HepG2 (cell line): Measurements from ENCODE around the gene PTBP2. TPM values are rescaled to one million over a fixed set of nuclear protein-coding genes. Genes with fewer than 3 reads are reported as not detected.

Experiments used
- ATAC-seq: fragments of 200-7000 bp; cut with Tn5 transposase; 3 replicates; pipeline ENCODE4 v1.9.1; 2020; ENCODE audit warnings: mild to moderate bottlenecking, moderate library complexity
- BruUV-seq: library from RNA; stranded (reverse); fragments of 400-500 nt; replicated peaks from 2 replicates; lab custom pipeline; 2021; lab: Mats Ljungman, UMichigan
- CTCF ChIA-PET: fragments of 300-600 bp; formaldehyde crosslinking; extraction: SDS; loops from one replicate; lab custom pipeline; 2021; ENCODE audit warnings: low total read pairs, inconsistent platforms, low intra/inter-chr PET ratio; lab: Yijun Ruan, JAX
- POLR2A ChIA-PET: fragments of 350-600 bp; sonication (Branson Sonifier 250); formaldehyde crosslinking; loops from one replicate; lab custom pipeline; 2020; ENCODE audit warnings: antibody characterized with exemption, inconsistent platforms; lab: Yijun Ruan, JAX
- DNase-seq: peaks from one replicate; pipeline ENCODE4 v3.0.0-alpha.2; 2015; ENCODE audit warnings: low spot score
- FAIRE-seq: peaks from 3 replicates; lab custom pipeline; 2011; peaks lifted over from hg19 to GRCh38; lab: Jason Lieb, UNC
- H2AFZ ChIP-seq: one replicate; pipeline ENCODE4 v1.6.1; 2011; ENCODE audit warnings: low read length, inconsistent platforms
- H3K27ac ChIP-seq: fragments of 300-600 bp; 3 replicates; pipeline ENCODE4 v1.8.0; 2011; ENCODE audit warnings: mixed run types, mild to moderate bottlenecking, mixed read lengths, low read length, inconsistent platforms; ENCODE audit not compliant: insufficient read depth; ENCODE audit errors: extremely low read length
- H3K27me3 ChIP-seq, 2 experiments: fragments of 200-600 bp in 1 of 2; 2 replicates in 1 of 2; 3 replicates in 1 of 2; pipeline versions ENCODE4 v1.6.0 to v1.8.0; 2011; ENCODE audit warnings: low read length in 2 of 2, mild to moderate bottlenecking in 2 of 2, moderate library complexity in 2 of 2, inconsistent platforms in 1 of 2; ENCODE audit not compliant: insufficient read depth in 2 of 2, control insufficient read depth in 1 of 2
- H3K36me3 ChIP-seq, 2 experiments: fragments of 200-600 bp in 1 of 2; replicated peaks in 1 of 2; 2 replicates in 1 of 2; 3 replicates in 1 of 2; pipeline versions ENCODE4 v1.5.1 to v1.8.0; 2011; ENCODE audit warnings: low read length in 2 of 2, inconsistent platforms in 1 of 2; ENCODE audit not compliant: insufficient read depth in 2 of 2, control insufficient read depth in 1 of 2
- H3K4me1 ChIP-seq: 2 replicates; pipeline ENCODE4 v1.5.1; 2012; ENCODE audit warnings: low read length, inconsistent platforms; ENCODE audit not compliant: insufficient read depth
- H3K4me2 ChIP-seq: 2 replicates; pipeline ENCODE4 v1.6.0; 2011; ENCODE audit warnings: low read depth, low read length, inconsistent platforms
- H3K4me3 ChIP-seq, 3 experiments: fragments of 200-600 bp in 1 of 3; sonication (generic), shearing (Covaris generic) in 1 of 3; replicated peaks in 1 of 3; 2 replicates each; pipeline ENCODE4 v1.5.1; 2011 to 2016; ENCODE audit warnings: low read length in 3 of 3, inconsistent platforms in 2 of 3, low read depth in 2 of 3, mild to moderate bottlenecking in 2 of 3, control low read depth in 1 of 3, mixed read lengths in 1 of 3; ENCODE audit not compliant: insufficient read depth in 1 of 3
- H3K79me2 ChIP-seq: one replicate; pipeline ENCODE4 v1.6.1; 2011; ENCODE audit warnings: low read length, inconsistent platforms; ENCODE audit not compliant: insufficient read depth
- H3K9ac ChIP-seq: 2 replicates; pipeline ENCODE4 v1.6.0; 2011; ENCODE audit warnings: mild to moderate bottlenecking, low read depth, low read length, inconsistent platforms; ENCODE audit not compliant: insufficient read depth
- H3K9me3 ChIP-seq: 2 replicates; pipeline ENCODE4 v1.5.1; 2012; ENCODE audit warnings: mild to moderate bottlenecking, low read length
- H4K20me1 ChIP-seq: 2 replicates; pipeline ENCODE4 v1.6.0; 2011; ENCODE audit warnings: inconsistent platforms, mild to moderate bottlenecking, low read length, moderate library complexity; ENCODE audit not compliant: insufficient read depth
- ATRX ChIP-seq: sonication (generic); formaldehyde crosslinking; IDR thresholded peaks from 2 replicates; pipeline ENCODE4 v1.4.0; 2020; ENCODE audit warnings: missing genetic modification reagents, borderline replicate concordance
- ERF ChIP-seq: IDR thresholded peaks from 2 replicates; pipeline ENCODE4 v1.6.1; 2018; ENCODE audit warnings: missing biosample characterization, missing genetic modification reagents
- FOXO1 ChIP-seq: sonication (generic); formaldehyde crosslinking; IDR thresholded peaks from 2 replicates; pipeline ENCODE4 v1.4.0; 2020; ENCODE audit warnings: missing genetic modification reagents
- KLF15 ChIP-seq: sonication (generic); formaldehyde crosslinking; IDR thresholded peaks from 2 replicates; pipeline ENCODE4 v1.8.1; 2023; ENCODE audit warnings: borderline replicate concordance, mild to moderate bottlenecking, inconsistent platforms, missing genetic modification reagents, mixed read lengths
- NFRKB ChIP-seq: fragments of 450-650 bp; IDR thresholded peaks from 2 replicates; pipeline ENCODE4 v1.6.1; 2017
- NR1H2 ChIP-seq: sonication (generic); formaldehyde crosslinking; IDR thresholded peaks from 2 replicates; pipeline ENCODE4 v1.8.1; 2022; ENCODE audit warnings: low read depth, missing genetic modification reagents, borderline replicate concordance
- PRDM10 ChIP-seq: sonication (generic); formaldehyde crosslinking; IDR thresholded peaks from 2 replicates; pipeline ENCODE4 v1.4.0; 2020; ENCODE audit warnings: low read depth, missing genetic modification reagents
- ZBTB39 ChIP-seq: sonication (generic); formaldehyde crosslinking; IDR thresholded peaks from 2 replicates; pipeline ENCODE4 v1.5.0; 2020; ENCODE audit warnings: missing genetic modification reagents
- ZC3H13 ChIP-seq: sonication (generic); formaldehyde crosslinking; IDR thresholded peaks from 2 replicates; pipeline ENCODE4 v1.8.1; 2023; ENCODE audit warnings: mild to moderate bottlenecking, missing genetic modification reagents, moderate library complexity
- ZGPAT ChIP-seq: IDR thresholded peaks from 2 replicates; pipeline ENCODE4 v1.6.1; 2016; ENCODE audit warnings: mild to moderate bottlenecking
- ZNF138 ChIP-seq: sonication (generic); formaldehyde crosslinking; IDR thresholded peaks from 2 replicates; pipeline ENCODE4 v1.5.0; 2020; ENCODE audit warnings: mild to moderate bottlenecking, low read depth, missing genetic modification reagents
- ZNF674 ChIP-seq: sonication (generic); formaldehyde crosslinking; IDR thresholded peaks from 2 replicates; pipeline ENCODE4 v1.5.0; 2020; ENCODE audit warnings: low read depth, mild to moderate bottlenecking, missing genetic modification reagents
- ZNF704 ChIP-seq: sonication (generic); formaldehyde crosslinking; IDR thresholded peaks from 2 replicates; pipeline ENCODE4 v1.8.1; 2023; ENCODE audit warnings: mild to moderate bottlenecking, inconsistent platforms, moderate library complexity, missing genetic modification reagents, borderline replicate concordance
- ZNF775 ChIP-seq: sonication (generic); formaldehyde crosslinking; IDR thresholded peaks from 2 replicates; pipeline ENCODE4 v1.4.0; 2020; ENCODE audit warnings: missing genetic modification reagents, mild to moderate bottlenecking, moderate library complexity, borderline replicate concordance
- ZNF781 ChIP-seq: sonication (generic); formaldehyde crosslinking; IDR thresholded peaks from 2 replicates; pipeline ENCODE4 v1.5.1; 2020; ENCODE audit warnings: borderline replicate concordance, mild to moderate bottlenecking, missing genetic modification reagents; ENCODE audit errors: not compliant biosample characterization
- ZNF891 ChIP-seq: sonication (generic); formaldehyde crosslinking; IDR thresholded peaks from 2 replicates; pipeline ENCODE4 v1.5.0; 2020; ENCODE audit warnings: mild to moderate bottlenecking, missing genetic modification reagents
- WGBS: methylation state at CpG from one replicate; pipeline ENCODE4 v1.1.6; 2017; ENCODE audit warnings: low lambda C conversion rate; 5-methylcytosine and 5-hydroxymethylcytosine counted together
- in situ Hi-C: cut with HindIII; loops from 2 replicates; pipeline ENCODE4 v1.10.0; 2017; ENCODE audit warnings: low pct_unique_long_range_greater_than_20kb; ENCODE audit not compliant: extremely low pct_ligation_motif_present
- intact Hi-C: fragments of 100-400 bp; cut with micrococcal nuclease; formaldehyde crosslinking; loops from one replicate; pipeline ENCODE4 v1.10.0; 2022; ENCODE audit not compliant: unreplicated experiment
- polyA plus RNA-seq, 8 experiments: library from polyadenylated mRNA; depleted of rRNA in 3 of 8; stranded (reverse) in 7 of 8; unstranded in 1 of 8; fragments of >200 nt; fragmentation: Illumina TruSeq in 4 of 8; extraction: Trizol in 4 of 8; gene quantifications; 2 replicates each; pipeline versions ENCODE4 v1.2.1 to v1.2.3, GENCODE V29; 2011 to 2016; ENCODE audit warnings: low read depth in 4 of 8, missing spikeins in 1 of 8, mixed read lengths in 1 of 8; ENCODE audit not compliant: insufficient read depth in 1 of 8
- total RNA-seq, 5 experiments: library from RNA; depleted of rRNA; stranded (reverse); fragments of >200 nt; fragmentation: Illumina TruSeq; extraction: Trizol; gene quantifications; 2 replicates each; pipeline ENCODE4 v1.2.3, GENCODE V29; 2016; ENCODE audit warnings: low read depth in 1 of 5

The PTBP2 gene
- total and polyA plus RNA-seq, 2 of the 13 experiments (the other 11 are each of a cell fraction or from before 2014, with no cell fraction given) = 10.5 to 14.1 TPM

GRCh38 chr1:96722958-96723357 is 1.4 kb downstream of the PTBP2 start:
- intact Hi-C loops = loop anchor here (10.0 kb wide), 1 partner anchor 52 kb away; no protein-coding TSS in a partner anchor
- peaks cover 52% of the 10 kb centered on the region for H3K79me2 ChIP-seq
- no peak for ATAC-seq
- H3K9ac ChIP-seq = peak overlapping the region; percentile 87
- ChIA-PET POLR2A (interaction anchor here (1.3 kb wide), 1 partner anchor 8 kb away, joined by 4 read pairs; no protein-coding TSS in a partner anchor), CTCF (no interaction called here)
- 61% methylated on average over 3 of the region's 3 CpGs for WGBS
- H3K9me3 ChIP-seq = no peaks in the 10 kb centered on the region
- no peak overlapping the region for H2AFZ ChIP-seq
- no TSS peak for BruUV-seq
- in situ Hi-C loops = loop anchor here (5.0 kb wide), 1 partner anchor 84 kb away; no protein-coding TSS in a partner anchor
- H3K4me1 ChIP-seq = peaks cover 42% of the 10 kb centered on the region
- peak overlapping the region; percentile 98 for H3K4me2 ChIP-seq
- peaks cover 0 to 7% of the 10 kb centered on the region in 2 experiments; a peak in 3 of 5 replicates for H3K36me3 ChIP-seq
- FAIRE-seq = no peak
- H3K4me3 ChIP-seq = peak overlapping the region; percentile 89 to 94 (median 93); a peak in 5 of 6 replicates
- H4K20me1 ChIP-seq = peaks cover 10% of the 10 kb centered on the region
- peak overlapping the region; percentile 86 for H3K27ac ChIP-seq
- DNase-seq = no peak
- H3K27me3 ChIP-seq = no peaks in the 10 kb centered on the region
- TF ChIP-seq ERF (CRISPR knock-in tag) = no peak
- TF ChIP-seq ZBTB39 = no peak
- TF ChIP-seq KLF15 (CRISPR knock-in tag) = no peak
- no peak for TF ChIP-seq NR1H2
- no peak for TF ChIP-seq ZNF781 (CRISPR knock-in tag)
- TF ChIP-seq ZNF674 = no peak
- no peak for TF ChIP-seq PRDM10 (CRISPR knock-in tag)
- TF ChIP-seq ZNF775 (CRISPR knock-in tag) = no peak
- TF ChIP-seq ZNF138 (CRISPR knock-in tag) = no peak
- TF ChIP-seq ZGPAT = no peak
- TF ChIP-seq NFRKB = no peak
- no peak for TF ChIP-seq ATRX (CRISPR knock-in tag)
- TF ChIP-seq FOXO1 (CRISPR knock-in tag) = no peak
- TF ChIP-seq ZNF704 (CRISPR knock-in tag) = no peak
- TF ChIP-seq ZC3H13 (CRISPR knock-in tag) = no peak
- TF ChIP-seq ZNF891 (CRISPR knock-in tag) = no peak
